GM21737 (cell line): ENCODE results near the gene FAU.
"Not testable (repeated sequence)": the region's sequence is repeated elsewhere in the genome, so short reads cannot be mapped to it uniquely, and the experiment has no call there.

ENCODE experiments used
- ATAC-seq: cut with Tn5 transposase; IDR thresholded peaks from one replicate; pipeline ENCODE4 v1.9.1; 2021; ENCODE audit warnings: mild to moderate bottlenecking, moderate library complexity; ENCODE audit not compliant: unreplicated experiment

FAU gene

GRCh38 chr11:65121865-65122696, at the start of gene FAU, which contains the start of gene MRPL49:
FAU (minus strand) TSS chr11:65122134; CDS start chr11:65121813, 321 bp downstream.
MRPL49 (plus strand) TSS chr11:65122321; CDS start chr11:65122347, 26 bp downstream.
- peak; percentile 59 for ATAC-seq

GRCh38 chr11:65170058-65170534, 48.2 kb upstream of the FAU start, which contains the start of gene SPDYC:
SPDYC (plus strand) TSS chr11:65170233; CDS start chr11:65171358, 1,125 bp downstream.
- ATAC-seq = no peak

- no peak for ATAC-seq
These were observed 47.3 kb upstream of the FAU start for GRCh38 chr11:65169164-65169641.

- ATAC-seq = no peak
These were observed 45.7 kb upstream of the FAU start for GRCh38 chr11:65167656-65168055.

GRCh38 chr11:65166893-65167292, 45.0 kb upstream of the FAU start:
- ATAC-seq = no peak

GRCh38 chr11:65165410-65166317, 43.7 kb upstream of the FAU start:
- no peak for ATAC-seq

- ATAC-seq = no peak
These were observed 41.8 kb upstream of the FAU start for GRCh38 chr11:65163684-65164083.

- no peak for ATAC-seq
These were observed 38.7 kb upstream of the FAU start for GRCh38 chr11:65160643-65161042.

- ATAC-seq = peak; percentile 60
These were observed 37.1 kb upstream of the FAU start for GRCh38 chr11:65159012-65159411.

- ATAC-seq = no peak
These were observed 35.4 kb upstream of the FAU start for GRCh38 chr11:65157336-65157735.

GRCh38 chr11:65156926-65157325, 35.0 kb upstream of the FAU start:
- no peak for ATAC-seq

GRCh38 chr11:65156256-65156655, 34.3 kb upstream of the FAU start:
- no peak for ATAC-seq

GRCh38 chr11:65152122-65152521, 30.2 kb upstream of the FAU start:
- no peak for ATAC-seq

- ATAC-seq = no peak
These were observed 29.5 kb upstream of the FAU start for GRCh38 chr11:65151331-65151899.

GRCh38 chr11:65150509-65151299, 28.8 kb upstream of the FAU start:
- no peak for ATAC-seq

GRCh38 chr11:65150131-65150508, 28.2 kb upstream of the FAU start:
- not testable (repeated sequence) for ATAC-seq

GRCh38 chr11:65148657-65149056, 26.7 kb upstream of the FAU start:
- ATAC-seq = no peak

- no peak for ATAC-seq
These were observed 25.6 kb upstream of the FAU start for GRCh38 chr11:65147352-65148075.

GRCh38 chr11:65141896-65142494, 20.1 kb upstream of the FAU start:
- ATAC-seq = no peak
